HEK293 (cell line): ENCODE measurements around the gene AMOTL1.

Experiments
- BCL11A ChIP-seq: fragments of 450-650 bp; formaldehyde crosslinking; IDR thresholded peaks from 2 replicates; pipeline ENCODE4 v1.5.1; 2016; ENCODE audit warnings: low read depth, missing biosample characterization, missing genetic modification characterization
- HIC1 ChIP-seq: fragments of 450-650 bp; formaldehyde crosslinking; IDR thresholded peaks from 2 replicates; pipeline ENCODE4 v1.5.1; 2016; ENCODE audit warnings: missing biosample characterization, missing genetic modification characterization
- SP7 ChIP-seq: fragments of 450-650 bp; formaldehyde crosslinking; IDR thresholded peaks from 2 replicates; pipeline ENCODE4 v1.5.1; 2016; ENCODE audit warnings: missing biosample characterization, missing genetic modification characterization
- ZBTB11 ChIP-seq: fragments of 450-650 bp; formaldehyde crosslinking; conservative IDR thresholded peaks from 2 replicates; pipeline ENCODE4 v1.5.1; 2016; ENCODE audit warnings: low read depth, missing biosample characterization, missing genetic modification characterization
- ZBTB7A ChIP-seq: fragments of 450-650 bp; formaldehyde crosslinking; IDR thresholded peaks from 2 replicates; pipeline ENCODE4 v1.5.1; 2016; ENCODE audit warnings: low read depth, missing biosample characterization, missing genetic modification characterization
- ZNF138 ChIP-seq: fragments of 450-650 bp; formaldehyde crosslinking; IDR thresholded peaks from 2 replicates; pipeline ENCODE4 v1.5.1; 2016; ENCODE audit warnings: missing biosample characterization, missing genetic modification characterization, borderline replicate concordance
- ZNF148 ChIP-seq: fragments of 450-650 bp; formaldehyde crosslinking; IDR thresholded peaks from 2 replicates; pipeline ENCODE4 v1.5.0; 2017; ENCODE audit warnings: missing biosample characterization, missing genetic modification characterization, borderline replicate concordance
- ZNF169 ChIP-seq: fragments of 450-650 bp; formaldehyde crosslinking; IDR thresholded peaks from 2 replicates; pipeline ENCODE4 v1.5.1; 2016; ENCODE audit warnings: missing biosample characterization, missing genetic modification characterization
- ZNF248 ChIP-seq: fragments of 450-650 bp; formaldehyde crosslinking; IDR thresholded peaks from 2 replicates; pipeline ENCODE4 v1.5.1; 2017; ENCODE audit warnings: missing biosample characterization, missing genetic modification characterization
- ZNF530 ChIP-seq: fragments of 450-650 bp; formaldehyde crosslinking; IDR thresholded peaks from 2 replicates; pipeline ENCODE4 v1.5.1; 2016; ENCODE audit warnings: low read depth, missing biosample characterization, missing genetic modification characterization
- ZNF548 ChIP-seq: fragments of 450-650 bp; formaldehyde crosslinking; IDR thresholded peaks from 2 replicates; pipeline ENCODE4 v1.5.1; 2016; ENCODE audit warnings: missing biosample characterization, missing genetic modification characterization
- ZNF660 ChIP-seq: fragments of 450-650 bp; IDR thresholded peaks from 2 replicates; pipeline ENCODE4 v1.5.1; 2018; ENCODE audit warnings: missing biosample characterization, mild to moderate bottlenecking, missing genetic modification characterization
- TF ChIP-seq, protein P1 (sequence below): IDR thresholded peaks from 2 replicates; pipeline ENCODE4 v1.6.1; 2011; ENCODE audit warnings: mild to moderate bottlenecking, low read depth, low read length, borderline replicate concordance
- TF ChIP-seq, protein P2 (sequence below): sonication (generic); formaldehyde crosslinking; IDR thresholded peaks from 2 replicates; pipeline ENCODE4 v1.8.1; 2022; ENCODE audit warnings: mild to moderate bottlenecking, moderate library complexity, missing genetic modification reagents

- TF ChIP-seq ZNF248: no peak
- TF ChIP-seq ZBTB11 (tag by site-specific recombination): no peak
- TF ChIP-seq BCL11A (tag by site-specific recombination): no peak
- TF ChIP-seq, protein P1, sequence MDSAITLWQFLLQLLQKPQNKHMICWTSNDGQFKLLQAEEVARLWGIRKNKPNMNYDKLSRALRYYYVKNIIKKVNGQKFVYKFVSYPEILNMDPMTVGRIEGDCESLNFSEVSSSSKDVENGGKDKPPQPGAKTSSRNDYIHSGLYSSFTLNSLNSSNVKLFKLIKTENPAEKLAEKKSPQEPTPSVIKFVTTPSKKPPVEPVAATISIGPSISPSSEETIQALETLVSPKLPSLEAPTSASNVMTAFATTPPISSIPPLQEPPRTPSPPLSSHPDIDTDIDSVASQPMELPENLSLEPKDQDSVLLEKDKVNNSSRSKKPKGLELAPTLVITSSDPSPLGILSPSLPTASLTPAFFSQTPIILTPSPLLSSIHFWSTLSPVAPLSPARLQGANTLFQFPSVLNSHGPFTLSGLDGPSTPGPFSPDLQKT: no peak
- no peak for TF ChIP-seq ZNF660 (tag by site-specific recombination)
- TF ChIP-seq, protein P2, sequence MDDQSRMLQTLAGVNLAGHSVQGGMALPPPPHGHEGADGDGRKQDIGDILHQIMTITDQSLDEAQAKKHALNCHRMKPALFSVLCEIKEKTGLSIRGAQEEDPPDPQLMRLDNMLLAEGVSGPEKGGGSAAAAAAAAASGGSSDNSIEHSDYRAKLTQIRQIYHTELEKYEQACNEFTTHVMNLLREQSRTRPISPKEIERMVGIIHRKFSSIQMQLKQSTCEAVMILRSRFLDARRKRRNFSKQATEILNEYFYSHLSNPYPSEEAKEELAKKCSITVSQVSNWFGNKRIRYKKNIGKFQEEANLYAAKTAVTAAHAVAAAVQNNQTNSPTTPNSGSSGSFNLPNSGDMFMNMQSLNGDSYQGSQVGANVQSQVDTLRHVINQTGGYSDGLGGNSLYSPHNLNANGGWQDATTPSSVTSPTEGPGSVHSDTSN (CRISPR knock-in tag): no peak
- TF ChIP-seq ZNF530 (tag by site-specific recombination): no peak
- no peak for TF ChIP-seq ZNF169 (tag by site-specific recombination)
- no peak for TF ChIP-seq ZNF138 (tag by site-specific recombination)
- TF ChIP-seq ZNF148: no peak
- no peak for TF ChIP-seq SP7 (tag by site-specific recombination)
- TF ChIP-seq ZBTB7A (tag by site-specific recombination): no peak
- no peak for TF ChIP-seq HIC1 (tag by site-specific recombination)
- no peak for TF ChIP-seq ZNF548 (tag by site-specific recombination)
Measured at GRCh38 chr11:94788396-94788795, 20.2 kb downstream of the AMOTL1 start.
